Stimulated activated CD8-positive, alpha-beta memory T cell treated with anti-CD3 and anti-CD28 coated beads, Interleukin-2, amount 100 ng/mL, for 1 hour (primary cell): ENCODE results near the gene CCNB2.

Experiments used
- DNase-seq, 2 donors: peaks; one replicate each; pipeline ENCODE4 v3.0.0-alpha.2; 2020; ENCODE audit warnings: low read depth in 2 of 2

Gene CCNB2

GRCh38 chr15:59166601-59167265 is 61.8 kb downstream of the CCNB2 start:
- DNase-seq, result no peak

- no peak for DNase-seq
Measured at GRCh38 chr15:59168536-59168935, 63.6 kb downstream of the CCNB2 start.

GRCh38 chr15:59169251-59169708 is 64.3 kb downstream of the CCNB2 start:
- DNase-seq, result no peak

GRCh38 chr15:59170295-59171066 is 65.5 kb downstream of the CCNB2 start:
- DNase-seq, result no peak

- no peak for DNase-seq
Measured at GRCh38 chr15:59171067-59171397, 66.1 kb downstream of the CCNB2 start.

- no peak for DNase-seq
Measured at GRCh38 chr15:59172289-59172901, 67.4 kb downstream of the CCNB2 start.

GRCh38 chr15:59173194-59173593 is 68.2 kb downstream of the CCNB2 start:
- DNase-seq, result no peak

- DNase-seq, result no peak
Measured at GRCh38 chr15:59174151-59174834, 69.3 kb downstream of the CCNB2 start.
